Measurements from ENCODE around the gene FGD3.

- TF ChIP-seq GABPA (IDR thresholded peaks at IDR 0.05; ENCODE audit: borderline replicate concordance, insufficient read depth, low read length) (no peak), SIX5 (IDR thresholded peaks at IDR 0.05; ENCODE audit: low read depth, low read length) (no peak)
- TF ChIP-seq, protein P1, sequence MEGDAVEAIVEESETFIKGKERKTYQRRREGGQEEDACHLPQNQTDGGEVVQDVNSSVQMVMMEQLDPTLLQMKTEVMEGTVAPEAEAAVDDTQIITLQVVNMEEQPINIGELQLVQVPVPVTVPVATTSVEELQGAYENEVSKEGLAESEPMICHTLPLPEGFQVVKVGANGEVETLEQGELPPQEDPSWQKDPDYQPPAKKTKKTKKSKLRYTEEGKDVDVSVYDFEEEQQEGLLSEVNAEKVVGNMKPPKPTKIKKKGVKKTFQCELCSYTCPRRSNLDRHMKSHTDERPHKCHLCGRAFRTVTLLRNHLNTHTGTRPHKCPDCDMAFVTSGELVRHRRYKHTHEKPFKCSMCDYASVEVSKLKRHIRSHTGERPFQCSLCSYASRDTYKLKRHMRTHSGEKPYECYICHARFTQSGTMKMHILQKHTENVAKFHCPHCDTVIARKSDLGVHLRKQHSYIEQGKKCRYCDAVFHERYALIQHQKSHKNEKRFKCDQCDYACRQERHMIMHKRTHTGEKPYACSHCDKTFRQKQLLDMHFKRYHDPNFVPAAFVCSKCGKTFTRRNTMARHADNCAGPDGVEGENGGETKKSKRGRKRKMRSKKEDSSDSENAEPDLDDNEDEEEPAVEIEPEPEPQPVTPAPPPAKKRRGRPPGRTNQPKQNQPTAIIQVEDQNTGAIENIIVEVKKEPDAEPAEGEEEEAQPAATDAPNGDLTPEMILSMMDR (IDR thresholded peaks at IDR 0.05; ENCODE audit: control extremely low read depth in 1 of 3, insufficient read depth in 1 of 3, low read depth in 1 of 3, low read length in 3 of 3) = no peak
These were observed 29.1 kb downstream of the FGD3 start for GRCh38 chr9:92976431-92976830.

Data from H1 (cell line).